Measurements from ENCODE around the gene CAVIN1. TPM values are rescaled to one million over a fixed set of nuclear protein-coding genes. Genes with fewer than 3 reads are reported as not detected.

CAVIN1 gene
- total RNA-seq, 6 donors from 2014 or later: 89.1 to 406 (median 307) TPM

DNA sequence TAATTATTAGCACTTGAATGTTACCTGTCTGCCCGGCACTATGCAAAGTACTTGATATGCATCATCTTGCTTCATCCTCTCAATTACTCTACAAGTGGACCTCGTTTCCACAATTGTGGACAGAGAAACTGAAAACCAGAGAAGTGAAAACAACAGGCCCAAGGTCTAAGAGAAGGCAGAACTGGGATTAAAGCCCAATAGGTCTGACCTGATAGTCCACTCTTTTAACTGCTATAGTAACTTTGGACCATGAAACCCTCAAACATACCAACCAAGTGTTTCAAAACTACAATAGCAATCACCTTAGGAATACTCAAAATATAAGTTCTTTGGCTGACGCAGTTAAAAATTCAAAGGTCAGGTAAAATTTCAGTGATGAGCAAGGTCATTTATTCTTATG, 42.1 kb downstream of the CAVIN1 start:
- Histone ChIP-seq H3K9me3 (no peaks in the 10 kb centered on the region), H3K27me3 (no peaks in the 10 kb centered on the region), H3K27ac (peak overlapping the region in 2 of 4 donors; percentile 12 to 81), H3K36me3 (peaks cover 0 to 15% (median 3%) of the 10 kb centered on the region in 4 donors), H3K4me3 (no peak overlapping the region), H3K4me1 (peaks cover 71 to 79% (median 73%) of the 10 kb centered on the region in 4 donors)
- 66 to 73% methylated on average over 3 of the region's 3 CpGs for WGBS, 2 donors
- DNase-seq (no peak), ATAC-seq (ENCODE audit: low FRiP score in 2 of 2) (peak in 1 of 2 donors; percentile 22)
- no peak for TF ChIP-seq CTCF (IDR thresholded peaks at IDR 0.05)
- no peak for TF ChIP-seq EP300 (IDR thresholded peaks at IDR 0.05)
- TF ChIP-seq POLR2AphosphoS5 (IDR thresholded peaks at IDR 0.05): no peak
- no peak for TF ChIP-seq POLR2A (IDR thresholded peaks at IDR 0.05)

DNA sequence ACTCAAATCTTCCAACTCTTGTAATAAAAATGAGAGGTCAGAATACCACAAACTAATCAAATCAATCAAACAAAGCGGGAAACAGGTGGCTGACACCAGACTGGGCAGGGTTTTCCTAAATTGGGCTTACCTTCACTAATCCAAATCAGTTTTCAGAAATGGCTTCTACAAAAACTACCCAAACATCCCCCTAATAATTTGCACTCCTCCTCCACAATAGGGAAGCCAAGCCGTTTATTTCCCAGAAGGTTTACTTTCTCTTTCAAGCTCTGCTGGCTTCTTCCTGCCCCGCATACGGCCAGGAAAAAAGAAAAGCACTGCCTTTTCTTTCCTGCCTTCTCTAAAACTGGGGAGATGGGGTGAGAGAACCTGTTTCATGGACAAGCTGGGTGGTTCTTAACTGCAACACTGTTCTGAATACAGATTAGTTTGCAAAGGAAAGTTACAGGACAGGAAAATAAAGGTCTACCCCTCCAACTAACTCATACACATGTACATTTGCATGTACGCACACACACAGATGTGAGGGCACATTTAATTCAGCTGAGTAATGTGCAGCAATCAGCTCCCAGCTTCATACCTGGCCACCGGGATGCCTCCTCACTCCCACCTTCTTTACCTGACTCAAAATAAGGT, 44.0 kb downstream of the CAVIN1 start:
- Histone ChIP-seq H3K4me1 (peaks cover 60 to 73% (median 66%) of the 10 kb centered on the region in 4 donors), H3K9me3 (no peaks in the 10 kb centered on the region), H3K27me3 (no peaks in the 10 kb centered on the region), H3K36me3 (peaks cover 0 to 12% (median 3%) of the 10 kb centered on the region in 4 donors), H3K27ac (peak overlapping the region; percentile 67 to 81 (median 74)), H3K4me3 (peak overlapping the region in 2 of 4 donors; percentile 27 to 34)
- no peak for TF ChIP-seq POLR2A (IDR thresholded peaks at IDR 0.05)
- no peak for TF ChIP-seq CTCF (IDR thresholded peaks at IDR 0.05)
- peak in 1 of 2 donors; percentile 5 for TF ChIP-seq POLR2AphosphoS5 (IDR thresholded peaks at IDR 0.05)
- WGBS, 2 donors: 3 to 6% methylated on average over 6 of the region's 6 CpGs
- no peak for DNase-seq
- peak in 1 of 2 donors; percentile 68 for ATAC-seq (ENCODE audit: low FRiP score in 2 of 2)

DNA sequence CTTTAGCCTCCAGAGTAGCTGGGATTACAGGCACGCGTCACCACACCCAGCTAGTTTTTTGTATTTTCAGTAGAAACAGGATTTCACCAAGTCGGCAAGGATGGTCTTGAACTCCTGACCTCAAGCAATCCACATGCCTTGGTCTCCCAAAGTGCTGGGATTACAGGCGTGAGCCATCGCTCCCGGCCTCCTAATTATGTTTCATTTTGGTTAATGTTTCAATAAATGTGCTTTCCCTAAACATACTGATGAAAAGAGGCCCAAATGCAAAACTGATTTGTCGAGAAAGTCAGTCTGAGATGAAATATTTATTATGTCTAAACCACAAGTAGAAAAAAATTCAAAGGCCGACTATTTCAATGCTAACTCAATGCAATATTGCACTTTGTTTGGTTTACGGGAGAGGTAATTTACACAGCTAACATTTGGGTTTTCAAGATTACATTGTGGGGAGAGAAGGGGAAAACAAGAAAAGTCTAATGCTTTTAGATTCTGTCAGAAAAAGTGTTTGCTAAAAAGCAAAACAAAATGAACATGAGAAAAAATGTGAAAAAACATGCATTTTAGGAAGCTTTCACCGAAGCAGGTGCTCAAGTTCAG, 44.6 kb downstream of the CAVIN1 start:
- 51% methylated on average over 10 of the region's 10 CpGs for WGBS, 2 donors
- TF ChIP-seq POLR2AphosphoS5 (IDR thresholded peaks at IDR 0.05): no peak
- no peak for TF ChIP-seq POLR2A (IDR thresholded peaks at IDR 0.05)
- no peak for TF ChIP-seq EP300 (IDR thresholded peaks at IDR 0.05)
- TF ChIP-seq CTCF (IDR thresholded peaks at IDR 0.05): no peak
- H3K27ac ChIP-seq: peak overlapping the region; percentile 67 to 81 (median 74)
- peaks cover 0 to 12% (median 3%) of the 10 kb centered on the region in 4 donors for H3K36me3 ChIP-seq
- H3K4me3 ChIP-seq: peak overlapping the region in 2 of 4 donors; percentile 27 to 34
- ATAC-seq (ENCODE audit: low FRiP score in 2 of 2) (no peak), DNase-seq (no peak)
- H3K9me3 ChIP-seq: no peaks in the 10 kb centered on the region
- no peaks in the 10 kb centered on the region for H3K27me3 ChIP-seq
- peaks cover 54 to 72% (median 64%) of the 10 kb centered on the region in 4 donors for H3K4me1 ChIP-seq

DNA sequence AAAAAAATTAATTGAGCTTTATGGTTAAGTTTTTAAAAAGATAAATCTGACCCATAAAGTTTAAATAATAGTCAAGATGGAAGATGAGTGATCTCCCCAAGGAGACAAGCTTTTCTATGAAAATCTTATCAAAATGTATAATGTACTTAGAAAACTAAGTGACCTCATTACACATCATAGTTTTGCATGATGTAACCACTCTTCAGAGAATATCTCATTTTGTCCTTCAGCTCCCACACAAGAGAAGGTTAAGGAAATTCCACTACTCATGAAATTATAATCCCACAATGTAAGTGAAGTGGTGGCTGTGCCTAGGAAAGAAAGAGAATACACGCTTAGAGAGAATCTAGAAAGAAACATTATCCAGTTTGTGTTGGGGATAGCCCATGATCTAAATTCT, 49.2 kb downstream of the CAVIN1 start:
- ATAC-seq (ENCODE audit: low FRiP score in 2 of 2) (no peak), DNase-seq (no peak)
- Histone ChIP-seq H3K9me3 (no peaks in the 10 kb centered on the region), H3K27me3 (no peaks in the 10 kb centered on the region), H3K27ac (no peak overlapping the region), H3K4me3 (no peak overlapping the region), H3K4me1 (peaks cover 15 to 40% (median 27%) of the 10 kb centered on the region in 4 donors), H3K36me3 (peaks cover 0 to 22% (median 3%) of the 10 kb centered on the region in 4 donors)
- TF ChIP-seq POLR2A (IDR thresholded peaks at IDR 0.05): no peak
- TF ChIP-seq POLR2AphosphoS5 (IDR thresholded peaks at IDR 0.05): no peak
- TF ChIP-seq EP300 (IDR thresholded peaks at IDR 0.05): no peak
- TF ChIP-seq CTCF (IDR thresholded peaks at IDR 0.05): no peak
- whole genome bisulfite sequencing, 2 donors: 90 to 93% methylated on average over 1 of the region's 1 CpG
